Peyer's patch (tissue), 4 donors: ENCODE data around the gene NTN3.

Source experiments
- CTCF ChIP-seq, 6 experiments: fragments of 450-650 bp in 4 of 6; fragments of 200-600 bp in 2 of 6; sonication (generic) in 1 of 6; IDR thresholded peaks; one replicate each; pipeline ENCODE4 v1.5.1; 2017 to 2019; ENCODE audit warnings: antibody characterized with exemption in 6 of 6, mild to moderate bottlenecking in 3 of 6, moderate library complexity in 1 of 6
- POLR2A ChIP-seq, 2 donors: fragments of 450-650 bp; IDR thresholded peaks; one replicate each; pipeline ENCODE4 v1.5.1; 2017; ENCODE audit warnings: antibody characterized with exemption in 2 of 2, mild to moderate bottlenecking in 2 of 2, moderate library complexity in 2 of 2

GRCh38 chr16:2425008-2425518 lies 46.0 kb upstream of the NTN3 start:
- TF ChIP-seq CTCF (IDR thresholded peaks at IDR 0.05) (no peak), POLR2A (IDR thresholded peaks at IDR 0.05) (no peak)
